ENCODE data around the gene CCBE1. TPM values are rescaled to one million over a fixed set of nuclear protein-coding genes. Genes with fewer than 3 reads are reported as not detected.

CCBE1 gene
- total and polyA plus RNA-seq, 2 donors = 0.33 to 0.62 TPM

DNA sequence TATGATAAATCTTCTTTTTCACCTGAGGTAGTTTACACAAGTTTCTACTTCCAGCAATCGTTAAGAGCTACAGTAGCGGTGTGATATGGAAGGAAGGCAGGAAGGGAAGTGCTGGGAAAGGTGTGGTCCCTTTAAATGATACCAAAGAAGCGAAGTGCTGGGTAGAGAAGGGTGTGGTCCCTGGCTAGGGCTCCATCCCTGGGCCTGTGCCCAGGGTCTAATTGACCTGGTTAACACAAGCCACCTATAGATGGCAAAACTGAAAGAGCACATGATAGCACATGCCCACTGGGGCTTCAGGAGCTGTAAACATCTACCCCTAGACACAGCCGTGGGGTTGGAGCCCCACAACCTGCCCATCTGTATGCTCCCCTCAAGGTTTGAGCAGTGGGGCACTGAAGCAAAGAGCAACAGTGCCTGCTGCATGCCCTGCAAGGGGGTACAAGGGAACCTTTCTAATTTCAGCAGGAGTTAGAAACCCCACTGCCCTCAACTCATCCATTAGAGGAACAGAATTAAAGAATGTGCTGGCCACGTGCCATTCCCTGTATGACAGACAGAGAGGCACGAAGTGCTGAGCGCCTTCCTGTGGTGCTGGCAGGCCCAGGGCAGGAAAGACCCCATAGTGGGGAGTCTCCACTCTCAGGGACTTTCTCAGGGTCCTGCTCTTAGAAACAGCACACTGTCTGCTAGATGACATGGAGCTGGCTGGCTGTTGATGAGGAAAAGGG lies 185.0 kb downstream of the CCBE1 start:
- no peak overlapping the region for H3K27ac ChIP-seq (ENCODE audit: low read depth in 1 of 2, low read length in 1 of 2)
- no peak for DNase-seq (ENCODE audit: low read depth in 6 of 9, low spot score in 9 of 9)
- no peak overlapping the region for H3K4me3 ChIP-seq (ENCODE audit: low read length in 2 of 2)
- WGBS = 82% methylated on average over 7 of the region's 7 CpGs
- H3K36me3 ChIP-seq (ENCODE audit: control insufficient read depth in 2 of 2, insufficient read depth in 2 of 2, low read length in 1 of 2) = no peaks in the 10 kb centered on the region
- no peaks in the 10 kb centered on the region for H3K4me1 ChIP-seq (ENCODE audit: control insufficient read depth in 2 of 2, insufficient read depth in 2 of 2, low read length in 2 of 2)
- H3K27me3 ChIP-seq (ENCODE audit: control insufficient read depth in 2 of 2, insufficient read depth in 1 of 2, low read length in 1 of 2) = peaks cover 0 to 7% of the 10 kb centered on the region in 2 donors
- no peaks in the 10 kb centered on the region for H3K9me3 ChIP-seq (ENCODE audit: control insufficient read depth in 2 of 2, insufficient read depth in 1 of 2, low read length in 1 of 2)

DNA sequence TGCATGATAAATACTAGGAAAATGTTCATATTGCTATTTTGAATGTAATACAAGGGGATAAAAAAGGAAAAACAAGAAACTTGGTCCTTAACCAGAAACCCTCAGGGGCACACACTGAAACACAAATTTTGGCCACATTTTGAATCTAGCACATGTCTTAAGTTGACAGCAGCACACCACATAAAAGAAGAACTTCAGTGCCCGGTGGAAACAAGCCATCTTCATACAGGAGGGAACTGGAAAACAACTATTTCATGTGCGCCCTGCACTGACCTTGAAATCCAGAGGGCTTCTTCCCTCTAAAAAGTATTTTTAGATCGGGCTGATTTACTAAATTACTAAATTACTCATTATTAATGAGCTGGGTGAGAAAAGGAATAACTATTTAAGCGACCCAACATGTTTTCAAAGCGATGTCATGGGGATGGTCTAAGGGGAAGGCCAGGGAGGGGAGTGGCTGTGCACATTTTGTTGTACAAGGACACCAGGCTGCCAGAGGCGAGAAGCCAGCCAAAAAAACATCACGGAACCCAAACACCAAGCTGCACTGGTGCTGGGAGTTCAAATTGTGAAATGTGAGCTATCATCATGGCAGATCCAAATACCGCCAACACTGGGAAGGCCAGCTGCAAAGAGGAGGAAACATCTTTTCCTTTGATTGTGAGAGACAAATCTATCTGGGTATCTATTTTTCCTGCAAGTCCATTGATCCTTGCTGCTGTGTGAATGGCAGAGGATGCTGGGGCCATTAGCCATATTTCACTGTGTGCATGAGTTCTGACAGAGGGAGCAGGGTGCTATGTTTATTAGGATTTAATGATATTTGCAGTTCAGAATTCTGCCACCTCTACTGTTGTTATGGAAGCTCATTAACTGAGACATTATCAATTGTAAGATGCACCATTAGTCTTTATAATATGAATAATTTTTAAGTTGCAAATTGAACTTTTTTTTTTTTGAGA lies 187.5 kb downstream of the CCBE1 start:
- H3K9me3 ChIP-seq (ENCODE audit: control insufficient read depth in 2 of 2, insufficient read depth in 1 of 2, low read length in 1 of 2) = no peaks in the 10 kb centered on the region
- H3K4me1 ChIP-seq (ENCODE audit: control insufficient read depth in 2 of 2, insufficient read depth in 2 of 2, low read length in 2 of 2) = no peaks in the 10 kb centered on the region
- no peaks in the 10 kb centered on the region for H3K36me3 ChIP-seq (ENCODE audit: control insufficient read depth in 2 of 2, insufficient read depth in 2 of 2, low read length in 1 of 2)
- no peak overlapping the region for H3K4me3 ChIP-seq (ENCODE audit: low read length in 2 of 2)
- 81% methylated on average over 8 of the region's 8 CpGs for WGBS
- no peak overlapping the region for H3K27ac ChIP-seq (ENCODE audit: low read depth in 1 of 2, low read length in 1 of 2)
- peaks cover 0 to 5% of the 10 kb centered on the region in 2 donors for H3K27me3 ChIP-seq (ENCODE audit: control insufficient read depth in 2 of 2, insufficient read depth in 1 of 2, low read length in 1 of 2)
- no peak for DNase-seq (ENCODE audit: low read depth in 6 of 9, low spot score in 9 of 9)

DNA sequence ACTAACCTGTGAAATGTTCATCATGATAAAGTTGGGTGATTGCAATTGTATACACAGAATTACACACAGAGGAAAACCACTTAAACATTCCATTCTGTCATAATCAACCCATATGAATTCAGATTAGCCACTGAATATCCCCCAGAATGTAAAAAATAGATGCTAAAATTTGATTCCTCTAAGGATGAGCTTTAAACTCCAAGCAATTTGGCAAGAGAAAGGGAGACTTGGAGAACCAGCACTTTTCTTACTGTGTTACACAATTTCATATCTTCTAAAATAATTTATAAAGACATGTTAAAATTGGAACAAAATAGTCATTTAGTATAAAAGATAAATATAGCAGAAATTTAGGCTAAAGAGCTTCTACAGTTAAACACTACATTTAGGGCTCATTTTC lies 191.9 kb downstream of the CCBE1 start:
- H3K36me3 ChIP-seq (ENCODE audit: control insufficient read depth in 2 of 2, insufficient read depth in 2 of 2, low read length in 1 of 2) = no peaks in the 10 kb centered on the region
- no peak for DNase-seq (ENCODE audit: low read depth in 6 of 9, low spot score in 9 of 9)
- H3K27me3 ChIP-seq (ENCODE audit: control insufficient read depth in 2 of 2, insufficient read depth in 1 of 2, low read length in 1 of 2) = no peaks in the 10 kb centered on the region
- H3K9me3 ChIP-seq (ENCODE audit: control insufficient read depth in 2 of 2, insufficient read depth in 1 of 2, low read length in 1 of 2) = no peaks in the 10 kb centered on the region
- no peak overlapping the region for H3K27ac ChIP-seq (ENCODE audit: low read depth in 1 of 2, low read length in 1 of 2)
- peaks cover 0 to 10% of the 10 kb centered on the region in 2 donors for H3K4me1 ChIP-seq (ENCODE audit: control insufficient read depth in 2 of 2, insufficient read depth in 2 of 2, low read length in 2 of 2)
- H3K4me3 ChIP-seq (ENCODE audit: low read length in 2 of 2) = no peak overlapping the region

DNA sequence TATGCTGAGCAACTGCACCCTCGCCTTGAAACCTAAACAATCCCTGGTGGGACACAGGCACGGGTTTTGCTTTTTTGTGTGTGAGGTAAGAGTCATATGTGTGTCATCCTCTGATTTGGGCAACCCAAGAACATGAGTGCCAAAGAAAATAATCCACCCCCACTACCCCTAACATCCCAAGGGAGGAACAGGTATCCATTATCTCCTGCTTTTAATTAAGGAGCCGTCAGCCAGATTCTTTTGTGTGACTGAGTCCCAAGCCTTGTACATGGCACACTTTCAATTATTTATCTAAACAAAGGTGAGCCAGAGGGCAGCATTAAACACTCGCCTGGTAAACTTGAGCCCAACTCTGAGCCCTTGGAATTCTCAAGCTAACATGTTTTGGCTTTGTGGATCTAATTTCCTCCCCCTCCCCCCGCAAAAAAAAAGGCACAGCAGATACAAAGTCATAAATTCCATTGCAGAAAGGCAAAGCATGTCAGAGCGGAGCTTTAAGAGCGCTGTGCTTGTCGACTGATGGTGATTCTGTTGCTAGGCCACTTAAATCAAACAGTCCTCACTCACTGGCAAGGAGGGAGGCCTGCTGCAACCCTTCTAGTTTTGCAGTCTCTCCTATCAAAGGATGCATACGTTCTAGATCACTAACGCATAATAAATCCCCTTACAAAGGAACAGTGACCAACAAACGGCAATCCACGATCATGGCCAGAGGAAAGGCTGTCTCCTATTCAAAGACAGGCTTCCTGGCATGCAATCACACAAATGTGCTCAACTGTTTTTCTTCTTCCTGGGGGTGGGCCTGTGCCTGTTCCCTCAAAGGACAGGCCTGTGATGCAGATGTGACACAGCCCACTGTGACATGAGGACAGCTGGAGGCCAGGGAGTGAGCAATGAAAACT lies 194.7 kb downstream of the CCBE1 start:
- DNase-seq (ENCODE audit: low read depth in 6 of 9, low spot score in 9 of 9) = peak in 2 of 9 donors; percentile 2 to 16

DNA sequence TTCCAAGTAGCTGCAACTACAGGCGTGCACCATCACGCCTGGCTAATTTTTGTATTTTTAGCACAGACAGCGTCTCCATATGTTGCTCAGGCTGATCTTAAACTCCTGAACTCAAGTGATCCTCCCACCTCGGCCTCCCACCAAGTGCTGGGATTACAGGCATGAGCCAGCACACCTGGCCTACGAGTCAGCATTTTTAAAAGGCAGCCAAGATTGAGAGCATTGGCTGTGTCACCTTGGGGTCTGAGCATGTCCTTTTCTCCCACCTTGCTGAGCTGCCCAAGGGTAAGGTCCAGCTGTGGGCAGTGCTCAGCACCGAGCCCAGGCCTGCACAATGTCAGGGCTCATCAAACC lies 195.3 kb downstream of the CCBE1 start:
- no peak for DNase-seq (ENCODE audit: low read depth in 6 of 9, low spot score in 9 of 9)

More for the DNA sequence above, 194.7 kb downstream of the CCBE1 start:
- peak overlapping the region; percentile 72 for H3K27ac ChIP-seq (ENCODE audit: low read depth in 1 of 2, low read length in 1 of 2)
- H3K4me3 ChIP-seq (ENCODE audit: low read length in 2 of 2) = no peak overlapping the region
- H3K36me3 ChIP-seq (ENCODE audit: control insufficient read depth in 2 of 2, insufficient read depth in 2 of 2, low read length in 1 of 2) = no peaks in the 10 kb centered on the region
- H3K27me3 ChIP-seq (ENCODE audit: control insufficient read depth in 2 of 2, insufficient read depth in 1 of 2, low read length in 1 of 2) = no peaks in the 10 kb centered on the region
- H3K4me1 ChIP-seq (ENCODE audit: control insufficient read depth in 2 of 2, insufficient read depth in 2 of 2, low read length in 2 of 2) = peaks cover 0 to 10% of the 10 kb centered on the region in 2 donors
- H3K9me3 ChIP-seq (ENCODE audit: control insufficient read depth in 2 of 2, insufficient read depth in 1 of 2, low read length in 1 of 2) = no peaks in the 10 kb centered on the region
- 62% methylated on average over 12 of the region's 12 CpGs for WGBS

DNA sequence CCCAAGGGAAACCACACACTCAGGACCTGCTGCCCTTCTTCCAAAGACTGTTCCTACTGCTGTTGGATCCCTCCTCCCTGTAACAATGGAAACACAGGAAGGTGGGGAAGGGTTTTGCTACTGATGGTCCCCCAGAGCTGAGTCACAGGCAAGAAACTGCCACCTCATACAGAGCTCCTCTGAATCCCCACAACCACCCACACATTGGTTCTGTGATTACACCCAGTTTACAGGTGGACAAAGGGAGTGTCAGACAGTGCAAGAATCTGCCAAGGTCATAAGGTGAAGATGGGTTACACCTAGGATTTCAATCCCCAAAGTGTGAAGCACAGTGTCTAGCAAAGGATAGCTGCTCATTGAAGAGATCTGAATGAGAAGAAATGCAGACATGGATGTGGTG lies 196.5 kb downstream of the CCBE1 start:
- no peaks in the 10 kb centered on the region for H3K9me3 ChIP-seq (ENCODE audit: control insufficient read depth in 2 of 2, insufficient read depth in 1 of 2, low read length in 1 of 2)
- no peak overlapping the region for H3K4me3 ChIP-seq (ENCODE audit: low read length in 2 of 2)
- no peak for DNase-seq (ENCODE audit: low read depth in 6 of 9, low spot score in 9 of 9)
- H3K36me3 ChIP-seq (ENCODE audit: control insufficient read depth in 2 of 2, insufficient read depth in 2 of 2, low read length in 1 of 2) = no peaks in the 10 kb centered on the region
- H3K27ac ChIP-seq (ENCODE audit: low read depth in 1 of 2, low read length in 1 of 2) = no peak overlapping the region
- H3K27me3 ChIP-seq (ENCODE audit: control insufficient read depth in 2 of 2, insufficient read depth in 1 of 2, low read length in 1 of 2) = no peaks in the 10 kb centered on the region
- H3K4me1 ChIP-seq (ENCODE audit: control insufficient read depth in 2 of 2, insufficient read depth in 2 of 2, low read length in 2 of 2) = peaks cover 0 to 10% of the 10 kb centered on the region in 2 donors

More for the DNA sequence above, 195.3 kb downstream of the CCBE1 start:
- WGBS = 82% methylated on average over 6 of the region's 6 CpGs
- Histone ChIP-seq H3K4me3 (ENCODE audit: low read length in 2 of 2) (no peak overlapping the region), H3K9me3 (ENCODE audit: control insufficient read depth in 2 of 2, insufficient read depth in 1 of 2, low read length in 1 of 2) (no peaks in the 10 kb centered on the region), H3K36me3 (ENCODE audit: control insufficient read depth in 2 of 2, insufficient read depth in 2 of 2, low read length in 1 of 2) (no peaks in the 10 kb centered on the region), H3K27me3 (ENCODE audit: control insufficient read depth in 2 of 2, insufficient read depth in 1 of 2, low read length in 1 of 2) (no peaks in the 10 kb centered on the region), H3K4me1 (ENCODE audit: control insufficient read depth in 2 of 2, insufficient read depth in 2 of 2, low read length in 2 of 2) (peaks cover 0 to 10% of the 10 kb centered on the region in 2 donors), H3K27ac (ENCODE audit: low read depth in 1 of 2, low read length in 1 of 2) (peak overlapping the region; percentile 55 to 72)

DNA sequence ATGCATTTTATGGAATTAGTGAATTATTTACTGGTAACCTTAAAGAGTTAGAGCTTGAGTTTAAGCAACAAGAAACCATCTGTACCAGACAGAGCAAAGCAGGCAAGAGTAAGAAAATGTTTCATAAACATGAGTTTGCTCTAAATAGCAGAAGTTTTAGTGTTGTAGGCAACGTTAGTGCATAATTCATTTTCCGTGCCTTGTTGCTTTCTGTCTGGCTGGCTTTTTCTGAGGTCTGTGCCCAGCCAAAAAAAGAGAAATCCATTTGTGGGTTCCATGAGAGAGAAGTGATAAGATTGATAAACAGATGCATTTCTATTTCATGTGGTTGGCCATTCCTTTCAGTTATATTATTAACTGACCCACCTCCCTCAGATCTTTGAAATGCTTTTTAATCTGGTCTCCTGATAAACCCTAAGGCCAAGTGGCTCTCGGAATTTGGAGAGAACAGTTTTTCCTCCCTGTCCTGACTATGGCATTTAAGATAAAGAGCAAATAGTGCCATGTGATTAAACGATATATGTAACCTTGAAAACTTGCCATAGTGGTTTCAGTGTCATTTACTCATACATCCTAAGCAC lies 198.6 kb downstream of the CCBE1 start:
- no peaks in the 10 kb centered on the region for H3K9me3 ChIP-seq (ENCODE audit: control insufficient read depth in 2 of 2, insufficient read depth in 1 of 2, low read length in 1 of 2)
- H3K27ac ChIP-seq (ENCODE audit: low read depth in 1 of 2, low read length in 1 of 2) = no peak overlapping the region
- peaks cover 0 to 10% of the 10 kb centered on the region in 2 donors for H3K4me1 ChIP-seq (ENCODE audit: control insufficient read depth in 2 of 2, insufficient read depth in 2 of 2, low read length in 2 of 2)
- no peak overlapping the region for H3K4me3 ChIP-seq (ENCODE audit: low read length in 2 of 2)
- no peaks in the 10 kb centered on the region for H3K27me3 ChIP-seq (ENCODE audit: control insufficient read depth in 2 of 2, insufficient read depth in 1 of 2, low read length in 1 of 2)
- WGBS = 76% methylated on average over 4 of the region's 4 CpGs
- no peaks in the 10 kb centered on the region for H3K36me3 ChIP-seq (ENCODE audit: control insufficient read depth in 2 of 2, insufficient read depth in 2 of 2, low read length in 1 of 2)
- no peak for DNase-seq (ENCODE audit: low read depth in 6 of 9, low spot score in 9 of 9)

DNA sequence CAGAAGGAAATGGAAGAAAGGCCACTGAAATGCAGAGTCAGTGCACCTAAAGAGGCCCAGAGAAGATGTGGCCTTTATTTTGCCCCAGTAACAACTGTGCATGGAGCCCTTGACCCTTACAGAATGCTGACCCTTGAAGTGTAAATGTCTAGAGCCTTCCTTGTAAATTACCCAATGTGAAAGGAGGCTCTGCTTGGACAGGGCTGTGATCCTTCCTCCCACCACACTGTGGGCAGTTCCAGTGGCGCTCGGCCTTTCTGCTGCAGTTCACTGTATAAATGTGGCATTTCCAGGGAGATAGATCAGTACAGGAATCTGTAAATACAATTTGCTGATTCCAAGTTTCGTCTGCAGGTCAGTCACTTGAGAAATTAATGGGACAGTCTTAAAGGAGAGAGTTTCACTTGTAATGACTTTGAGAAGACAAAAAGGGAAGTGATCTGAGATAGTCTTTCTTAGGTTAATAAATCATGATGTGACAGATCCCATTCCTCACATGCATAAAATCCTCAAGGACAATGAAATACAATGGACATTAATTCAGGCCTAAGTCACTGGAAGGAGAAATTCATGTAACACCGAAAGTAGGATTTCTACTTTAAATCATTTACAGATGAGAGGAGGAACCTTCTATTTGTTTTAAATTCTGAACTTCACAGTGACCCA lies 204.3 kb downstream of the CCBE1 start:
- WGBS = 97% methylated on average over 4 of the region's 4 CpGs
- DNase-seq (ENCODE audit: low read depth in 6 of 9, low spot score in 9 of 9) = no peak
- no peaks in the 10 kb centered on the region for H3K27me3 ChIP-seq (ENCODE audit: control insufficient read depth in 2 of 2, insufficient read depth in 1 of 2, low read length in 1 of 2)
- H3K36me3 ChIP-seq (ENCODE audit: control insufficient read depth in 2 of 2, insufficient read depth in 2 of 2, low read length in 1 of 2) = no peaks in the 10 kb centered on the region
- no peaks in the 10 kb centered on the region for H3K4me1 ChIP-seq (ENCODE audit: control insufficient read depth in 2 of 2, insufficient read depth in 2 of 2, low read length in 2 of 2)
- no peak overlapping the region for H3K27ac ChIP-seq (ENCODE audit: low read depth in 1 of 2, low read length in 1 of 2)
- H3K4me3 ChIP-seq (ENCODE audit: low read length in 2 of 2) = no peak overlapping the region
- H3K9me3 ChIP-seq (ENCODE audit: control insufficient read depth in 2 of 2, insufficient read depth in 1 of 2, low read length in 1 of 2) = no peaks in the 10 kb centered on the region
